IMR-90 (cell line): ENCODE data around the gene N4BP2. TPM values are rescaled to one million over a fixed set of nuclear protein-coding genes. Genes with fewer than 3 reads are reported as not detected.

ENCODE experiments used
- ATAC-seq: fragments of 200-7000 bp; cut with Tn5 transposase; 2 replicates; pipeline ENCODE4 v1.9.1; 2020; ENCODE audit warnings: low read depth, mild to moderate bottlenecking, moderate library complexity
- BruUV-seq: library from RNA; stranded (reverse); fragments of 400-500 nt; replicated peaks from 2 replicates; lab custom pipeline; 2021; lab: Mats Ljungman, UMichigan
- CTCF ChIA-PET: fragments of 300-600 bp; formaldehyde crosslinking; extraction: SDS; loops from one replicate; lab custom pipeline; 2021; ENCODE audit warnings: antibody characterized with exemption; lab: Yijun Ruan, JAX
- POLR2A ChIA-PET: fragments of 300-600 bp; sonication (Branson Sonifier 250); formaldehyde crosslinking; loops from one replicate; lab custom pipeline; 2022; ENCODE audit warnings: antibody characterized with exemption; ENCODE audit not compliant: unreplicated experiment; lab: Charles Lee
- DNase-seq: peaks from one replicate; pipeline ENCODE4 v3.0.0; 2013
- H2AFZ ChIP-seq: replicated peaks from 2 replicates; pipeline ENCODE3; 2013; ENCODE audit warnings: low read length, mild to moderate bottlenecking; ENCODE audit not compliant: poor library complexity
- H2AK5ac ChIP-seq: 2 replicates; pipeline ENCODE4 v1.6.1; 2013; ENCODE audit warnings: low read depth, low read length, inconsistent platforms
- H2AK9ac ChIP-seq: replicated peaks from 2 replicates; pipeline ENCODE3; 2013; ENCODE audit warnings: mild to moderate bottlenecking, low read depth, low read length, moderate library complexity; ENCODE audit not compliant: poor library complexity
- H2BK120ac ChIP-seq: 2 replicates; pipeline ENCODE4 v1.6.1; 2013; ENCODE audit warnings: low read depth, low read length, inconsistent platforms
- H2BK15ac ChIP-seq: 3 replicates; pipeline ENCODE4 v1.6.1; 2013; ENCODE audit warnings: low read depth, low read length, inconsistent platforms
- H2BK20ac ChIP-seq: 2 replicates; pipeline ENCODE4 v1.6.1; 2013; ENCODE audit warnings: low read depth, mild to moderate bottlenecking, inconsistent platforms, low read length, moderate library complexity
- H2BK5ac ChIP-seq: 2 replicates; pipeline ENCODE4 v1.6.1; 2013; ENCODE audit warnings: mild to moderate bottlenecking, low read depth, low read length, inconsistent platforms; ENCODE audit not compliant: poor library complexity, severe bottlenecking
- H3K14ac ChIP-seq: replicated peaks from 2 replicates; pipeline ENCODE4 v1.6.1; 2013; ENCODE audit warnings: low read depth, low read length, inconsistent platforms
- H3K18ac ChIP-seq: 2 replicates; pipeline ENCODE4 v1.6.1; 2013; ENCODE audit warnings: low read depth, low read length, control low read depth
- H3K23ac ChIP-seq: 2 replicates; pipeline ENCODE4 v1.6.1; 2013; ENCODE audit warnings: low read depth, low read length, inconsistent platforms
- H3K27ac ChIP-seq: 2 replicates; pipeline ENCODE4 v1.5.1; 2013; ENCODE audit warnings: mild to moderate bottlenecking, control low read depth, low read length; ENCODE audit not compliant: insufficient read depth
- H3K27me3 ChIP-seq: 2 replicates; pipeline ENCODE4 v1.6.1; 2013; ENCODE audit warnings: low read length; ENCODE audit not compliant: control insufficient read depth, insufficient read depth
- H3K36me3 ChIP-seq: 2 replicates; pipeline ENCODE4 v1.6.1; 2013; ENCODE audit warnings: low read length, mixed read lengths; ENCODE audit not compliant: control insufficient read depth, insufficient read depth
- H3K4ac ChIP-seq: 2 replicates; pipeline ENCODE4 v1.6.1; 2013; ENCODE audit warnings: low read depth, low read length, inconsistent platforms
- H3K4me1 ChIP-seq: 2 replicates; pipeline ENCODE4 v1.6.1; 2013; ENCODE audit warnings: low read length, mixed read lengths; ENCODE audit not compliant: control insufficient read depth, insufficient read depth
- H3K4me2 ChIP-seq: 2 replicates; pipeline ENCODE4 v1.6.1; 2013; ENCODE audit warnings: low read depth, mild to moderate bottlenecking, control low read depth, low read length, moderate library complexity
- H3K4me3 ChIP-seq: 2 replicates; pipeline ENCODE4 v1.5.1; 2013; ENCODE audit warnings: low read depth, mild to moderate bottlenecking, control low read depth, low read length, moderate library complexity; ENCODE audit not compliant: insufficient read depth
- H3K56ac ChIP-seq: 2 replicates; pipeline ENCODE4 v1.6.1; 2013; ENCODE audit warnings: low read length, inconsistent platforms; ENCODE audit not compliant: insufficient read depth; ENCODE audit errors: extremely low read depth
- H3K79me1 ChIP-seq, 2 experiments: 2 replicates each; pipeline ENCODE4 v1.6.1; 2013; ENCODE audit warnings: low read length in 2 of 2, inconsistent platforms in 1 of 2, low read depth in 1 of 2
- H3K9ac ChIP-seq: 2 replicates; pipeline ENCODE4 v1.6.1; 2013; ENCODE audit warnings: low read depth, low read length, control low read depth
- H3K9me1 ChIP-seq: 2 replicates; pipeline ENCODE4 v1.6.1; 2013; ENCODE audit warnings: low read length, inconsistent platforms; ENCODE audit not compliant: insufficient read depth
- H3K9me3 ChIP-seq: 2 replicates; pipeline ENCODE4 v1.6.1; 2013; ENCODE audit warnings: low read length; ENCODE audit not compliant: control insufficient read depth, insufficient read depth
- H4K20me1 ChIP-seq: 2 replicates; pipeline ENCODE4 v1.6.1; 2013; ENCODE audit warnings: low read length, inconsistent platforms; ENCODE audit not compliant: insufficient read depth
- H4K5ac ChIP-seq: 2 replicates; pipeline ENCODE4 v1.6.1; 2013; ENCODE audit warnings: mild to moderate bottlenecking, low read depth, low read length, control low read depth
- H4K8ac ChIP-seq, 2 experiments: 2 replicates each; pipeline ENCODE4 v1.6.1; 2013; ENCODE audit warnings: low read depth in 2 of 2, low read length in 2 of 2, control low read depth in 1 of 2, inconsistent platforms in 1 of 2
- H4K91ac ChIP-seq: 2 replicates; pipeline ENCODE4 v1.6.1; 2013; ENCODE audit warnings: low read depth, low read length, inconsistent platforms; ENCODE audit not compliant: insufficient read depth
- CEBPB ChIP-seq: IDR thresholded peaks from 2 replicates; pipeline ENCODE4 v1.6.1; 2012; ENCODE audit warnings: low read depth, low read length, improper control_type of control experiment
- CHD1 ChIP-seq: IDR thresholded peaks from 2 replicates; pipeline ENCODE4 v1.6.1; 2012; ENCODE audit warnings: low read depth, low read length, improper control_type of control experiment
- MAFK ChIP-seq: IDR thresholded peaks from 2 replicates; pipeline ENCODE4 v1.6.1; 2012; ENCODE audit warnings: low read depth, low read length, improper control_type of control experiment
- MXI1 ChIP-seq: IDR thresholded peaks from 2 replicates; pipeline ENCODE4 v1.6.1; 2012; ENCODE audit warnings: low read depth, mild to moderate bottlenecking, low read length, moderate library complexity, borderline replicate concordance
- POLR2A ChIP-seq: IDR thresholded peaks from 2 replicates; pipeline ENCODE4 v1.6.1; 2012; ENCODE audit warnings: mild to moderate bottlenecking, low read depth, low read length
- RFX5 ChIP-seq: IDR thresholded peaks from 2 replicates; pipeline ENCODE4 v1.8.0; 2012; ENCODE audit warnings: low read depth, mild to moderate bottlenecking, low read length, moderate library complexity
- SMC3 ChIP-seq: fragments of 150-350 bp; IDR thresholded peaks from 2 replicates; pipeline ENCODE4 v1.6.1; 2016; ENCODE audit warnings: low read depth, mild to moderate bottlenecking, antibody characterized with exemption, low read length, moderate library complexity
- dilution Hi-C: fragments of 300-500 bp; cut with HindIII; formaldehyde crosslinking; loops from one replicate; pipeline ENCODE4 v1.14.3; 2018; ENCODE audit warnings: low sequenced_read_pairs; ENCODE audit not compliant: unreplicated experiment
- in situ Hi-C: fragments of 300-500 bp; cut with MboI; formaldehyde crosslinking; loops from 3 replicates; pipeline ENCODE4 v1.14.3; 2019; ENCODE audit warnings: low sequenced_read_pairs, inconsistent platforms, mixed read lengths
- intact Hi-C: fragments of 100-400 bp; cut with micrococcal nuclease; formaldehyde crosslinking; loops from 2 replicates; pipeline ENCODE4 v1.10.0; 2022
- polyA plus RNA-seq, 3 experiments: library from polyadenylated mRNA; depleted of rRNA; stranded (reverse); fragments of >200 nt; gene quantifications; 2 replicates each; pipeline ENCODE4 v1.2.3, GENCODE V29; 2012; ENCODE audit warnings: low replicate concordance in 1 of 3
- total RNA-seq: library from RNA; depleted of rRNA; stranded (reverse); fragments of >200 nt; gene quantifications from 2 replicates; pipeline ENCODE4 v1.2.3, GENCODE V29; 2012
- TF ChIP-seq, protein P1 (sequence below): conservative IDR thresholded peaks from 2 replicates; pipeline ENCODE4 v1.5.1; 2012; ENCODE audit warnings: mild to moderate bottlenecking, low read depth, low read length, improper control_type of control experiment
- TF ChIP-seq, protein P2 (sequence below): fragments of 150-350 bp; IDR thresholded peaks from 2 replicates; pipeline ENCODE4 v1.6.1; 2017; ENCODE audit warnings: mild to moderate bottlenecking, antibody characterized with exemption, low read length, low read depth

The N4BP2 gene
- total and polyA plus RNA-seq, 2 of the 4 experiments (the other 2 are of a cell fraction): 0.84 to 2.2 TPM

DNA sequence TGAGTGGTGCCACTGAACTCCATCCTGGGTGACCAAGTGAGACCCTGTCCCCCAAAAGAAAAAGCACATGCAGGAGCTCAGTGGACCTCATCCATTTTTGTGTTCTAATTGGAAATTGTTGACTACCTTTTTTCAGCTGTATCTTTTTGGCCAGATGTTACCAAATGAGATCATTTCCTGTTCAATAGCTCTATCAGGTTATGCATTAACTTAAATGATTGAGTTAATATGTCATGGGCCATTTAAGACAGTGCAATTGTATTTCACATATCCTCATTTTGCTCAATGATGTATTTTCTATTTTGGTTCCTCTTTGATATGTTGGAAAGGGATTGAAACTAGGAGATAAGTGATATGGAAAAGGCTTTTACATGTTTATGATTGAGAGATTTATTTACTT is 113.9 kb downstream of the N4BP2 start:
- DNase-seq (no peak), ATAC-seq (no peak)
- H3K79me1 ChIP-seq: no peaks in the 10 kb centered on the region
- no peak overlapping the region for H2BK15ac ChIP-seq
- H3K18ac ChIP-seq: no peak overlapping the region
- no TSS peak for BruUV-seq
- TF ChIP-seq, protein P1, sequence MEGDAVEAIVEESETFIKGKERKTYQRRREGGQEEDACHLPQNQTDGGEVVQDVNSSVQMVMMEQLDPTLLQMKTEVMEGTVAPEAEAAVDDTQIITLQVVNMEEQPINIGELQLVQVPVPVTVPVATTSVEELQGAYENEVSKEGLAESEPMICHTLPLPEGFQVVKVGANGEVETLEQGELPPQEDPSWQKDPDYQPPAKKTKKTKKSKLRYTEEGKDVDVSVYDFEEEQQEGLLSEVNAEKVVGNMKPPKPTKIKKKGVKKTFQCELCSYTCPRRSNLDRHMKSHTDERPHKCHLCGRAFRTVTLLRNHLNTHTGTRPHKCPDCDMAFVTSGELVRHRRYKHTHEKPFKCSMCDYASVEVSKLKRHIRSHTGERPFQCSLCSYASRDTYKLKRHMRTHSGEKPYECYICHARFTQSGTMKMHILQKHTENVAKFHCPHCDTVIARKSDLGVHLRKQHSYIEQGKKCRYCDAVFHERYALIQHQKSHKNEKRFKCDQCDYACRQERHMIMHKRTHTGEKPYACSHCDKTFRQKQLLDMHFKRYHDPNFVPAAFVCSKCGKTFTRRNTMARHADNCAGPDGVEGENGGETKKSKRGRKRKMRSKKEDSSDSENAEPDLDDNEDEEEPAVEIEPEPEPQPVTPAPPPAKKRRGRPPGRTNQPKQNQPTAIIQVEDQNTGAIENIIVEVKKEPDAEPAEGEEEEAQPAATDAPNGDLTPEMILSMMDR: no peak
- TF ChIP-seq RFX5 (no peak), CHD1 (no peak), CEBPB (no peak), MXI1 (no peak), POLR2A (no peak), SMC3 (no peak), MAFK (no peak)
- TF ChIP-seq, protein P2, sequence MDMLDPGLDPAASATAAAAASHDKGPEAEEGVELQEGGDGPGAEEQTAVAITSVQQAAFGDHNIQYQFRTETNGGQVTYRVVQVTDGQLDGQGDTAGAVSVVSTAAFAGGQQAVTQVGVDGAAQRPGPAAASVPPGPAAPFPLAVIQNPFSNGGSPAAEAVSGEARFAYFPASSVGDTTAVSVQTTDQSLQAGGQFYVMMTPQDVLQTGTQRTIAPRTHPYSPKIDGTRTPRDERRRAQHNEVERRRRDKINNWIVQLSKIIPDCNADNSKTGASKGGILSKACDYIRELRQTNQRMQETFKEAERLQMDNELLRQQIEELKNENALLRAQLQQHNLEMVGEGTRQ: no peak
- H3K23ac ChIP-seq: no peak overlapping the region
- CTCF ChIA-PET: no interaction called here
- H2BK20ac ChIP-seq: no peak overlapping the region
- no peaks in the 10 kb centered on the region for H3K4me1 ChIP-seq
- H3K14ac ChIP-seq: no peak overlapping the region
- no peak overlapping the region for H2BK5ac ChIP-seq
- dilution Hi-C loops (no loop called here), intact Hi-C loops (no loop called here), in situ Hi-C loops (no loop called here)
- no peak overlapping the region for H2AK9ac ChIP-seq
- peaks cover 4% of the 10 kb centered on the region; the same call in 1 of the 2 replicates for H3K27me3 ChIP-seq
- no peak overlapping the region for H3K4me2 ChIP-seq
- no peak overlapping the region for H4K91ac ChIP-seq
- H3K9me3 ChIP-seq: no peaks in the 10 kb centered on the region
- H3K9ac ChIP-seq: no peak overlapping the region
- H3K4ac ChIP-seq: no peak overlapping the region
- no peak overlapping the region for H3K56ac ChIP-seq
- no peak overlapping the region for H2BK120ac ChIP-seq
- no peaks in the 10 kb centered on the region for H3K36me3 ChIP-seq
- POLR2A ChIA-PET: no interaction called here
- H3K4me3 ChIP-seq: no peak overlapping the region
- H2AK5ac ChIP-seq: no peak overlapping the region
- H4K8ac ChIP-seq: no peak overlapping the region
- no peaks in the 10 kb centered on the region for H3K9me1 ChIP-seq
- no peaks in the 10 kb centered on the region for H4K20me1 ChIP-seq
- no peak overlapping the region for H3K27ac ChIP-seq
- H2AFZ ChIP-seq: no peak overlapping the region
- no peak overlapping the region for H4K5ac ChIP-seq
